SK-N-MC (cell line): Measurements from ENCODE around the gene LIPA.

Experiments
- EZH2 ChIP-seq: fragments of 200-600 bp; sonication (generic); IDR thresholded peaks from one replicate; pipeline ENCODE4 v1.6.1; 2017; ENCODE audit warnings: antibody characterized with exemption
- FOXP2 ChIP-seq: optimal IDR thresholded peaks from 2 replicates; pipeline ENCODE3; 2011; ENCODE audit warnings: mild to moderate bottlenecking, moderate library complexity; ENCODE audit not compliant: insufficient read depth; ENCODE audit errors: extremely low read length, control extremely low read depth
- POLR2AphosphoS5 ChIP-seq: IDR thresholded peaks from 2 replicates; pipeline ENCODE4 v1.6.1; 2012; ENCODE audit warnings: mild to moderate bottlenecking, low read depth, low read length, borderline replicate concordance

DNA sequence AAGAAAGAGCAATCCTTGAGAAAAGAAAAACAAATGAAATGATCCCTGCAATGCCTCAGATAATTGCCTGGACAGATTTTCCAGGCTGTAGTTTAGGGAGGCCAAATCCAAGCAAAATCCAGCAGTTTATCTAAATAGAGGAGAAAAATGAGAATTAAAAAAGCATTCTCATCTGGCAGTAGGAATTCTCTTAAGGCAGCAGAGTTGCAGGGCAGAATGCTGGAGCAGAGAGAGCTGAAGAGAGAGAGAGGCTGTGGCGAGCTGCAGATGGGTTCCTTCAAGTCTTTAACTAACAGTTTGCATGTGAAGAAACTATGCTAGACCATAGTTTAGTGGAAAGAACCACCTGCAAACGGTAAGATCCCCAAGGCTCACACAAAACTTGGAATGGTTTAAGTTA, 6.0 kb upstream of the LIPA start:
- no peak for TF ChIP-seq EZH2
- no peak for TF ChIP-seq POLR2AphosphoS5
- no peak for TF ChIP-seq FOXP2
